ENCODE results near the gene SRMS. TPM values are rescaled to one million over a fixed set of nuclear protein-coding genes. Genes with fewer than 3 reads are reported as not detected.

The SRMS gene
- total and polyA plus RNA-seq, 2 of the 13 experiments (the other 11 are each of a cell fraction or from before 2014, with no cell fraction given), result not detected

DNA sequence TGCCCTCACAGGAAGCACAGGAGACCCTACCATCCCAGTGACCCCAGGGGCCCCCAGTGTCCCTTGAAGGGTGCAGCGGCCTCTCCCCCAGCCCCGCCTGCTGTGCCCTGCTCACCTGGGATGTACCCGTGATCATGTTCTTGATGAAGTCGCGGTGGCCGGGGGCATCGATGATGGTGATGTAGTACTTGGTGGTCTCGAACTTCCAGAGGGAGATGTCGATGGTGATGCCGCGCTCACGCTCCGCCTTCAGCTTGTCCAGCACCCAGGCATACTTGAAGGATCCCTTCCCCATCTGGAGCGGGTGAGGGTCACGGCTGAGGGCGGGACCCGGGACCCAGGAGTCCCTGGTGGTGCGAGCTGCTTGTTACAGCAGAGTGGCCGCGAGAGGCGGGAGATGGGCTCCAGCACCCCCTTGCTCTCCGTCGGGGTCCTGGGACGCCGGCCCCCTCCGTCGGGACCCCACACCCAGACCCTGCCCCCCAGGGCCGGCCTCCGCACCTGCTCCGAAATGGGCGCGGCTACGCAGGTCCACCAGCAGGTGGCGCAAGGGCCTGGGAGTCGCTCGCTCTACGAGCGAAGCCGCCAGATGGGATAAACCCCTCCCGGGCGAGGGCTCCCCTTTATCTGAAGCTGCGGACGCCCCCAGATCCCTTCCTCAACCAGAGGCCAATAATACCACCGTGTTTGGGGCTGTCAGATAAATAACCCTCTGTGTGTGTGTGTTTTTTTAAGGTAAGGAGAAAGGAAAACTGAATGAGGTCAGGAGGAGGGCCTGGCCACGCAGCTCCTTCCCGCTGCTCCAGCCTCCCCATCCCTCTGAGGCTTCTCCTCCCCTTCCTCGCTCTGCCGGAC lies 51.6 kb downstream of the SRMS start (continued):
- TF ChIP-seq KDM5B (CRISPR knock-in tag; IDR thresholded peaks at IDR 0.05; ENCODE audit: borderline replicate concordance) (no peak), IKZF1 (IDR thresholded peaks at IDR 0.05) (no peak), HOXA7 (CRISPR knock-in tag; IDR thresholded peaks at IDR 0.05) (no peak), MAFG (CRISPR knock-in tag; IDR thresholded peaks at IDR 0.05) (no peak), POLR2AphosphoS2 (IDR thresholded peaks at IDR 0.05; ENCODE audit: low read depth, low read length) (no peak), AHR (CRISPR knock-in tag; IDR thresholded peaks at IDR 0.05) (peak; percentile 44; the same call in 1 of the 2 replicates), RFX1 (IDR thresholded peaks at IDR 0.05) (no peak), MZF1 (CRISPR knock-in tag; IDR thresholded peaks at IDR 0.05; ENCODE audit: borderline replicate concordance) (no peak), ZNF557 (CRISPR knock-in tag; IDR thresholded peaks at IDR 0.05) (no peak), CBX5 (CRISPR knock-in tag; IDR thresholded peaks at IDR 0.05; ENCODE audit: borderline replicate concordance) (no peak), ATF7-NPFF (CRISPR knock-in tag; IDR thresholded peaks at IDR 0.05; ENCODE audit: low read depth) (no peak), GATAD2A (CRISPR knock-in tag; IDR thresholded peaks at IDR 0.05) (0 out of 2 replicates have a peak, but pooled peaks have one; percentile 30), MAZ (IDR thresholded peaks at IDR 0.05; ENCODE audit: borderline replicate concordance, low read depth, low read length) (no peak), MAZ (CRISPR knock-in tag; IDR thresholded peaks at IDR 0.05; ENCODE audit: low read depth) (peak; percentile 66), LCORL (IDR thresholded peaks at IDR 0.05) (no peak), LCORL (CRISPR knock-in tag; IDR thresholded peaks at IDR 0.05) (peak; percentile 43; the same call in 1 of the 2 replicates)
- TF ChIP-seq, protein P1, sequence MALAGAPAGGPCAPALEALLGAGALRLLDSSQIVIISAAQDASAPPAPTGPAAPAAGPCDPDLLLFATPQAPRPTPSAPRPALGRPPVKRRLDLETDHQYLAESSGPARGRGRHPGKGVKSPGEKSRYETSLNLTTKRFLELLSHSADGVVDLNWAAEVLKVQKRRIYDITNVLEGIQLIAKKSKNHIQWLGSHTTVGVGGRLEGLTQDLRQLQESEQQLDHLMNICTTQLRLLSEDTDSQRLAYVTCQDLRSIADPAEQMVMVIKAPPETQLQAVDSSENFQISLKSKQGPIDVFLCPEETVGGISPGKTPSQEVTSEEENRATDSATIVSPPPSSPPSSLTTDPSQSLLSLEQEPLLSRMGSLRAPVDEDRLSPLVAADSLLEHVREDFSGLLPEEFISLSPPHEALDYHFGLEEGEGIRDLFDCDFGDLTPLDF (CRISPR knock-in tag; IDR thresholded peaks at IDR 0.05), result no peak
- TF ChIP-seq, protein P2, sequence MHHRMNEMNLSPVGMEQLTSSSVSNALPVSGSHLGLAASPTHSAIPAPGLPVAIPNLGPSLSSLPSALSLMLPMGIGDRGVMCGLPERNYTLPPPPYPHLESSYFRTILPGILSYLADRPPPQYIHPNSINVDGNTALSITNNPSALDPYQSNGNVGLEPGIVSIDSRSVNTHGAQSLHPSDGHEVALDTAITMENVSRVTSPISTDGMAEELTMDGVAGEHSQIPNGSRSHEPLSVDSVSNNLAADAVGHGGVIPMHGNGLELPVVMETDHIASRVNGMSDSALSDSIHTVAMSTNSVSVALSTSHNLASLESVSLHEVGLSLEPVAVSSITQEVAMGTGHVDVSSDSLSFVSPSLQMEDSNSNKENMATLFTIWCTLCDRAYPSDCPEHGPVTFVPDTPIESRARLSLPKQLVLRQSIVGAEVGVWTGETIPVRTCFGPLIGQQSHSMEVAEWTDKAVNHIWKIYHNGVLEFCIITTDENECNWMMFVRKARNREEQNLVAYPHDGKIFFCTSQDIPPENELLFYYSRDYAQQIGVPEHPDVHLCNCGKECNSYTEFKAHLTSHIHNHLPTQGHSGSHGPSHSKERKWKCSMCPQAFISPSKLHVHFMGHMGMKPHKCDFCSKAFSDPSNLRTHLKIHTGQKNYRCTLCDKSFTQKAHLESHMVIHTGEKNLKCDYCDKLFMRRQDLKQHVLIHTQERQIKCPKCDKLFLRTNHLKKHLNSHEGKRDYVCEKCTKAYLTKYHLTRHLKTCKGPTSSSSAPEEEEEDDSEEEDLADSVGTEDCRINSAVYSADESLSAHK (CRISPR knock-in tag; IDR thresholded peaks at IDR 0.05; ENCODE audit: borderline replicate concordance), result no peak
- TF ChIP-seq, protein P3, sequence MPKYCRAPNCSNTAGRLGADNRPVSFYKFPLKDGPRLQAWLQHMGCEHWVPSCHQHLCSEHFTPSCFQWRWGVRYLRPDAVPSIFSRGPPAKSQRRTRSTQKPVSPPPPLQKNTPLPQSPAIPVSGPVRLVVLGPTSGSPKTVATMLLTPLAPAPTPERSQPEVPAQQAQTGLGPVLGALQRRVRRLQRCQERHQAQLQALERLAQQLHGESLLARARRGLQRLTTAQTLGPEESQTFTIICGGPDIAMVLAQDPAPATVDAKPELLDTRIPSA (CRISPR knock-in tag; IDR thresholded peaks at IDR 0.05; ENCODE audit: borderline replicate concordance), result no peak
- TF ChIP-seq, protein P4, sequence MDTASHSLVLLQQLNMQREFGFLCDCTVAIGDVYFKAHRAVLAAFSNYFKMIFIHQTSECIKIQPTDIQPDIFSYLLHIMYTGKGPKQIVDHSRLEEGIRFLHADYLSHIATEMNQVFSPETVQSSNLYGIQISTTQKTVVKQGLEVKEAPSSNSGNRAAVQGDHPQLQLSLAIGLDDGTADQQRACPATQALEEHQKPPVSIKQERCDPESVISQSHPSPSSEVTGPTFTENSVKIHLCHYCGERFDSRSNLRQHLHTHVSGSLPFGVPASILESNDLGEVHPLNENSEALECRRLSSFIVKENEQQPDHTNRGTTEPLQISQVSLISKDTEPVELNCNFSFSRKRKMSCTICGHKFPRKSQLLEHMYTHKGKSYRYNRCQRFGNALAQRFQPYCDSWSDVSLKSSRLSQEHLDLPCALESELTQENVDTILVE (CRISPR knock-in tag; IDR thresholded peaks at IDR 0.05), result no peak
- TF ChIP-seq, protein P5, sequence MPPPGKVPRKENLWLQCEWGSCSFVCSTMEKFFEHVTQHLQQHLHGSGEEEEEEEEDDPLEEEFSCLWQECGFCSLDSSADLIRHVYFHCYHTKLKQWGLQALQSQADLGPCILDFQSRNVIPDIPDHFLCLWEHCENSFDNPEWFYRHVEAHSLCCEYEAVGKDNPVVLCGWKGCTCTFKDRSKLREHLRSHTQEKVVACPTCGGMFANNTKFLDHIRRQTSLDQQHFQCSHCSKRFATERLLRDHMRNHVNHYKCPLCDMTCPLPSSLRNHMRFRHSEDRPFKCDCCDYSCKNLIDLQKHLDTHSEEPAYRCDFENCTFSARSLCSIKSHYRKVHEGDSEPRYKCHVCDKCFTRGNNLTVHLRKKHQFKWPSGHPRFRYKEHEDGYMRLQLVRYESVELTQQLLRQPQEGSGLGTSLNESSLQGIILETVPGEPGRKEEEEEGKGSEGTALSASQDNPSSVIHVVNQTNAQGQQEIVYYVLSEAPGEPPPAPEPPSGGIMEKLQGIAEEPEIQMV (CRISPR knock-in tag; IDR thresholded peaks at IDR 0.05; ENCODE audit: low read depth), result 0 out of 2 replicates have a peak, but pooled peaks have one; percentile 27
